ENCODE results near the gene GAB3.
A peak's percentile ranks its signal among the peaks of the same experiment; 100 is the strongest.

The GAB3 gene

DNA sequence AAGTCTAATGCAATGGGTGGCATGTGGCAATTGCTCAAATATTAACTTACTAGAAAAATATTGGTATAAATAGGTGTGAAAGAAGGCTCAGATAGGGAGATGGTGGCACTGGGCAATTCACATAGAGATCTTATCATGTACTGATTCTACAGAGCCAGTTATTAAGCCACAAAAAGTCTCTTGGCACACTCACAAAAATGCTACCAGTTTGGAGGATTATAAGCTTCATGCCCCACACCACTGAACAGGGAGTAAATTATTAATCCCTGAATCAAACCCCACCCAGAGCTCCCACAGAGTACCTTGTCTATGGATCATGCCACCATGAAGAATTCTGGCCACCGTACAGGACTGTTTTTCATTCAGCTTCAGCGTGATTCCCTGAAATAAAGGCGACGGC is 40.6 kb upstream of the GAB3 start:
- no peak overlapping the region for H3K4me3 ChIP-seq (replicated peaks in 1 of 2; ENCODE audit: low read depth in 2 of 2, low read length in 2 of 2)
- DNase-seq (ENCODE audit: low read depth in 2 of 2) = no peak
- TF ChIP-seq, protein P1, sequence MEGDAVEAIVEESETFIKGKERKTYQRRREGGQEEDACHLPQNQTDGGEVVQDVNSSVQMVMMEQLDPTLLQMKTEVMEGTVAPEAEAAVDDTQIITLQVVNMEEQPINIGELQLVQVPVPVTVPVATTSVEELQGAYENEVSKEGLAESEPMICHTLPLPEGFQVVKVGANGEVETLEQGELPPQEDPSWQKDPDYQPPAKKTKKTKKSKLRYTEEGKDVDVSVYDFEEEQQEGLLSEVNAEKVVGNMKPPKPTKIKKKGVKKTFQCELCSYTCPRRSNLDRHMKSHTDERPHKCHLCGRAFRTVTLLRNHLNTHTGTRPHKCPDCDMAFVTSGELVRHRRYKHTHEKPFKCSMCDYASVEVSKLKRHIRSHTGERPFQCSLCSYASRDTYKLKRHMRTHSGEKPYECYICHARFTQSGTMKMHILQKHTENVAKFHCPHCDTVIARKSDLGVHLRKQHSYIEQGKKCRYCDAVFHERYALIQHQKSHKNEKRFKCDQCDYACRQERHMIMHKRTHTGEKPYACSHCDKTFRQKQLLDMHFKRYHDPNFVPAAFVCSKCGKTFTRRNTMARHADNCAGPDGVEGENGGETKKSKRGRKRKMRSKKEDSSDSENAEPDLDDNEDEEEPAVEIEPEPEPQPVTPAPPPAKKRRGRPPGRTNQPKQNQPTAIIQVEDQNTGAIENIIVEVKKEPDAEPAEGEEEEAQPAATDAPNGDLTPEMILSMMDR (IDR thresholded peaks at IDR 0.05; ENCODE audit: low read depth, low read length) = no peak

- DNase-seq (ENCODE audit: low read depth in 2 of 2) = peak in 1 of 2 donors; percentile 61
- TF ChIP-seq, protein P1 (IDR thresholded peaks at IDR 0.05; ENCODE audit: low read depth, low read length) = no peak
- H3K4me3 ChIP-seq (replicated peaks in 1 of 2; ENCODE audit: low read depth in 2 of 2, low read length in 2 of 2) = no peak overlapping the region
Measured at GRCh38 chrX:154785716-154786115, 34.8 kb upstream of the GAB3 start.

DNA sequence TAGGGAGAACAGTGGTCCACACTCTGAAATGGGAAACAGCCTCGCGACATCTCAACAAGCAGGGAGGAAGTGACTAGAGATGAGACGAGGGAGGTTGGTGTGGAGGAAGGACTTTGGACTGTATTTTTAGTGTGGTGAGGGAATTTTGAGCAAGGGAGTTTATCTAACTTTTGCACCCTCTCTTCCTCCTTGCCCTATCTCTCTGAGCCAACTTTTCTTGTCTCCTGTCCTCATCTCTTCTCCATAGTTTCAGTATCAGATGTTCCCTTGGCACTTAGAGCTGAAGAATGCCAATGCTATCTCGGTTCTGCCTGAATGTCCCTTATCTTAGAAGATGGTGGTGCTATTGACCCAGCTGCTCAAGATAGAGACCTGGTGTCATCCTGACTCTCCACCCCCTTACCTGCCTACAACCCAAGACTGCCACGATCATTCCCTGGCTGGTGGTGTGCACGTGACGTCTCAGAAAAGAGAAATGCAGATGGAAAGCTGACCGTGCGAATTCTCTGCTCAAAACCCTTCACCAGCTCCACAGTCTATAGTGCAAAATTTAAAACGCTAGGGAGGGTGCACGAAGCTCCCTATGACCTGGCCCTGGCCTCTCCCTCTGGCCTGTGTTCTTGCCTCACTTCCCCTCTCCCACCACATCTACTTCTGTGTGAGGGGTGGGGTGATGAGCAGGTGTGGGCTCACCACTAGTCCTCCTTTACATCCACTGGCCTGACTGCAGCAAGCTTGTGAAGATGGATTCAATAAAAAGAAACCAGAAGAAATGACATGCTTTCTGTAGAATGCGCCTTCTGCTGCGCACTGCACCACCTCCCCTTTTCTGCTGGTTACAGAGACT is 33.5 kb upstream of the GAB3 start:
- no peak overlapping the region for H3K4me3 ChIP-seq (replicated peaks in 1 of 2; ENCODE audit: low read depth in 2 of 2, low read length in 2 of 2)
- TF ChIP-seq, protein P1 (IDR thresholded peaks at IDR 0.05; ENCODE audit: low read depth, low read length) = no peak
- DNase-seq (ENCODE audit: low read depth in 2 of 2) = no peak

- DNase-seq (ENCODE audit: low read depth in 2 of 2) = no peak
- TF ChIP-seq, protein P1 (IDR thresholded peaks at IDR 0.05; ENCODE audit: low read depth, low read length) = no peak
- no peak overlapping the region for H3K4me3 ChIP-seq (replicated peaks in 1 of 2; ENCODE audit: low read depth in 2 of 2, low read length in 2 of 2)
Measured at GRCh38 chrX:154780968-154781367, 30.1 kb upstream of the GAB3 start.

DNA sequence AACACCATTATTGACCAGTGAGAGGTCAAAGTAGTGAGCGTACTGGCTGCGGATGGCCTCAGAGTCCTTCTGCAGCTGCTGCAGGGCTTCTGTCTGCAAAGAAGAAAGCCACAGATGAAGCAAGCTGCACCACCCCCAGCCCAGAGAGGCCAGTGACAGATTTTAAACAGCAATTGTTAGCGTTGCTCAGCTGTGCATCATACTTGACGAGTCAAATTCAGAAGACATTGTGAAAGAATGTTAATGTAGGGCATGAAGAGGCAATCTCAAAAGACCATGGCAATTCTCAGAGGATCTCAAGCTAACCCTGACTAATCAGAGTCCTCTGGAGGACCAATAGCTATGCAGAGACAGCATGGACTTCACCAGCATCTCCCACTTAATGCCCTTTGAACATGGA is 28.4 kb upstream of the GAB3 start:
- DNase-seq (ENCODE audit: low read depth in 2 of 2) = peak; percentile 18 to 82
- TF ChIP-seq, protein P1 (IDR thresholded peaks at IDR 0.05; ENCODE audit: low read depth, low read length) = no peak
- H3K4me3 ChIP-seq (replicated peaks in 1 of 2; ENCODE audit: low read depth in 2 of 2, low read length in 2 of 2) = no peak overlapping the region

GRCh38 chrX:154776753-154777152 is 25.9 kb upstream of the GAB3 start:
- DNase-seq (ENCODE audit: low read depth in 2 of 2) = no peak
- TF ChIP-seq, protein P1 (IDR thresholded peaks at IDR 0.05; ENCODE audit: low read depth, low read length) = no peak
- no peak overlapping the region for H3K4me3 ChIP-seq (replicated peaks in 1 of 2; ENCODE audit: low read depth in 2 of 2, low read length in 2 of 2)

Measured in cardiac fibroblast (primary cell).